22Rv1 (cell line): Measurements from ENCODE around the gene GFI1B.

ENCODE experiments used
- H3K27ac ChIP-seq: fragments of 450-650 bp; 2 replicates; pipeline ENCODE4 v1.5.1; 2017
- CTCF ChIP-seq: fragments of 450-650 bp; IDR thresholded peaks from 2 replicates; pipeline ENCODE4 v1.5.1; 2017; ENCODE audit warnings: mild to moderate bottlenecking
- ZFX ChIP-seq: fragments of 450-650 bp; IDR thresholded peaks from 2 replicates; pipeline ENCODE4 v1.6.1; 2017; ENCODE audit warnings: antibody characterized with exemption, borderline replicate concordance

Gene GFI1B

GRCh38 chr9:133002147-133003070 lies 23.9 kb downstream of the GFI1B start:
- H3K27ac ChIP-seq = no peak overlapping the region
- TF ChIP-seq CTCF = no peak
- no peak for TF ChIP-seq ZFX

GRCh38 chr9:133003071-133003461 lies 24.6 kb downstream of the GFI1B start:
- no peak overlapping the region for H3K27ac ChIP-seq
- TF ChIP-seq CTCF = no peak
- no peak for TF ChIP-seq ZFX

- no peak overlapping the region for H3K27ac ChIP-seq
- TF ChIP-seq CTCF (no peak), ZFX (no peak)
These were observed 25.2 kb downstream of the GFI1B start for GRCh38 chr9:133003671-133004090.

- TF ChIP-seq ZFX = no peak
- no peak for TF ChIP-seq CTCF
- no peak overlapping the region for H3K27ac ChIP-seq
These were observed 25.9 kb downstream of the GFI1B start for GRCh38 chr9:133004091-133004998.

GRCh38 chr9:133004999-133005760 lies 26.7 kb downstream of the GFI1B start:
- H3K27ac ChIP-seq = no peak overlapping the region
- TF ChIP-seq ZFX (no peak), CTCF (no peak)

- no peak for TF ChIP-seq ZFX
These were observed 27.5 kb downstream of the GFI1B start for GRCh38 chr9:133005957-133006356.

GRCh38 chr9:133006731-133007352 lies 28.3 kb downstream of the GFI1B start:
- no peak for TF ChIP-seq CTCF
- TF ChIP-seq ZFX = no peak
- no peak overlapping the region for H3K27ac ChIP-seq

More at GRCh38 chr9:133005957-133006356, 27.5 kb downstream of the GFI1B start:
- H3K27ac ChIP-seq = no peak overlapping the region
